GM18907 (cell line): ENCODE measurements around the gene SHH.

Experiments
- ATAC-seq: cut with Tn5 transposase; IDR thresholded peaks from one replicate; pipeline ENCODE4 v1.9.1; 2021; ENCODE audit warnings: mild to moderate bottlenecking, moderate library complexity; ENCODE audit not compliant: unreplicated experiment

Gene SHH

DNA sequence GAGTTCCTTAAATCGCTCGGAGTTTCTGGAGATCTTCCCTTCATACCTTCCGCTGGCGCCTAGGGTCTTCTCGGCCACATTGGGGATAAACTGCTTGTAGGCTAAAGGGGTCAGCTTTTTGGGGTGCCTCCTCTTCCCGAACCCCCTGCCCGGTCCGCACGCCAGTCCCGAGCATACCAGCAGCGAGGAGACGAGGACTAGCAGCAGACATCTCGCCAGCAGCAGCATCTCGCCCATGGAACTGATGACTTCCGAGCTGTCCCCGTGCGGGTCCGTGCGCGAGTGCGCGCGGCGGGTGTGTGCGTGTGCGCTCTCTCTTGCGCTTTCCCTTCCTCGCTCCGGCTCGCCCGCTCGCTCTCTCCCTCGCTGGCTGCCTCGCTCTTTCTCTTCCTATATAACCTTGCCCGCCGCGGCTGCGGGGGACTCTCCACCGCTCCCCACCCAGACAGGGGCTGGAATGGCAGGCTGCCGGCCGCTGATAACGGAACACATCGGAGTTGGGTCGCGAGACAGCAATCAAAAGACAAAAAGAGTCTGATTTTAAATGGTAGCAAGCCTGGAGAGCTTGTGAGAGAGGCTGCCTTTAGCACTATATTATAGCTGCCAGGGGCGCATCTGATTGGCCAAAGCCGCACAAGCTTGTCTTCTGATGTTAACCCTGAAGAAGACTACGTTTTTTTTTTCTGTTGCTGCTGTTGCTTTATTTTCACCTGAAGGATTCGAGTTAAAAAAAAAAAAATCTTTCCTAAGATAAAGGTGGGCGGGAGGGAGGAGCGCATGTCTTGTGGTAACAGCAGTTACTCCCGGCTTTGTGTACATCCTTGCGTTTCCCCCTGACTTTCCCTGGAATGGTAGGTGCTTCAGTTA is at the start of gene SHH:
SHH (minus strand) TSS at position 569 of the 867 bp plus-strand sequence; CDS start at position 228, 341 bp downstream.
- no peak for ATAC-seq

DNA sequence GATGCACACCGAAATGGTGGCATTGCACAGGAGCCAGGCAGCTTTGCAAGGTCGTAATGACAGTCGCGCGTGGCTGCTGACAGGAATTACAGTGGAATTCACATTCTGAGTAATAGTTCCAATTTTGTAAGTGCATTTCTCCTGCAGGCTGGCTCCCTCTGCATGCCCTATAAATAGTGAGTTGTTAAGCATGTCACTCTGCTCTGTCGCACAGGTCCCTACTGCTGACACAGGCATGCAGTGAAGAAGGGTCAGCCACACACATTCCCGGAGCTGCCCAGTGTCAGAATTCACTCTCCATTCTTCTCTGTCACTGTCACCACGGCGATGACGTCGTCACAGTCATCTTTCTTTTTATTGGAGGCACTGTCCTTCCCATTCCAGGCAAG is 49.2 kb upstream of the SHH start:
- ATAC-seq: no peak

DNA sequence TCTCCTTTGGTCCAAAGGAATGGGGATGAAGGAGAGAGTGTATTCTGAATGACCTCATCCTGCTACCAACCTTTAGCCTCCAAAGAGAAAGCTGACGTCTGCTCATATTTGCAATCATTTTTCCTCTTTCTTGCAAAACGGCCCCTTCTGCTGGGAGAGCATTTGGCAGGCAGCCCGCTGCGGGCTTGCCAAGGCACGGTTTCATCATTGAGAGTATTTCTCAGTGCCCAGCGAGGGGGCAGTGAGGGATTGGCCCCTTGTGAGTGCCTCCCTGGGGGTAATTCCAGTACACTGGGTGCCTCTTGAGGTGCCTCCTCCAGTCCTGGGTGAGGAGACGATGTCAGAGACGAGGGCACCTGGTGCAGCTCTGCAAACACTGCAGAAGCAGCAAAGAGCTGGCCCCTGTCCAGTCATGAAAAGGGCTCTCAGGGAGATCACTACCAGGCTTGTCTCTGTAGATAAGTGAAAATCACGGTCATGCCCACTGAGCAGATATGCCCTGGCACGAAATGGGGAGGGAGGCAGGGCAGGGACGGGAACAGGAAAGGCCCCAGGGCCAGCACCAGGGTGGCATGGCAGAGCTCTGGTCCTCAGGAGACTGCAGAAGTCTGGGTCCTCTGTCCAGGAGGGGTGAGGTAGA is 48.7 kb upstream of the SHH start:
- no peak for ATAC-seq

DNA sequence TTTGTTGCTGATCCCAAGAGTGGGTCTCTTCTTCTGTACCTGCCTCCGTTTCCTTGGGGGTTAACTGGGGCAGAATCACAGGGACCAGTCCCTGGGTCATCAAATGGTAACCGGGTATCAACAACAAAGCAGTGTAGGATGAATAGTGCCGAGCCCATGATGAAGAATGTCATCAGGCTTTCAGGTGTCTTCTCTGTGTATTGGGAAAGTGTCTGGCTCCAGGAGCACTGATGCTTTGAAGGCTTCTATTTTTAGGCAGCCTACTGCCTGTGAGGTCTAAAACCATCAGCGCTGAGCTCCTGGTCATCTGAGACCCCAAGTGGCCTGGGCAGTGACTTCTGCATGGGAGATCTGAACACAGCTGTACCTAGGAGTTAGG is 48.2 kb upstream of the SHH start:
- no peak for ATAC-seq

DNA sequence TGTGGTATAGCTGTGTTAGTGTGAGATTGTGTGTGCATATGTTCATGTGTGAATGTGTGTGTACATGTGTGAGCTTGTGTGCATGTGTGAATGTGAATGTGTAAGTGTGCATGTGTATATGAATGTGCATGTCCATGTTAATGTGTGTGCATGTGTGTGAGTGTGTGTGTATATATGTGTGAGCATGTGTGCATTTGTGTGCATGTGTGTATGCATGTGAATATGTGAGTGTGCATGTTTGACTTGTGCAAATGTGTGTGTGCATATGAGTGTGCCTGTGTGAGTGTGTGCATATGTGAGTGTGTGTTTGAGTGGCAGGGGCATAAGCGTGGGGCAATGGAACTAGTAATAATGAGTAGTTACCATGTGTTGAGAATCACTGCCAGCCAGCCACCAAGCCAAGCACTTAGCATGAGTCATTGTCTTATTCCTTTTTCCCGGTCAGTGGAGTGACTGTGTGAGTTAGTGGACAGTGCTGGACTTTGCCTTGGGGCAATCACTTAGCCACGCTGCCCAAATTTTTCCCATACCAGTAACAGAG is 46.3 kb upstream of the SHH start:
- ATAC-seq: no peak

DNA sequence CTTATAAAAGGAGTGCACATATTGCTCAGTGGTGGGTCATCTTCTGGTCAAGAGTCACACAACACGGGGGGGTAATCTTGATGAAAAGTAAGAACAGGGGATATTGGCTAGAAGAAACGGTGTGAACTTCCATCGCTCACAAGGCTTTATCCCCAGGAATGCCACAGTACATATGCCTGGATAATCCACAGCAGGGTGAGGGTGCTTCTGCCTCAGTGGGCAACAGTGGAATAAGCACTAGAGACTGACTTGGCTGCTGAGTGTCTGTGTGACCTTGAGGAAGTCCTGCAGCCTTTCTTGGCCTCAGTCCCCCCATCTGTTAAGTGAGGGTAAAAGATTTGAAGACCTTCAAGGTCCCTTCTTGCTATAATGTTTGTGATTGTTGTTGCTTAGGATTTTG is 44.9 kb upstream of the SHH start:
- ATAC-seq: no peak

DNA sequence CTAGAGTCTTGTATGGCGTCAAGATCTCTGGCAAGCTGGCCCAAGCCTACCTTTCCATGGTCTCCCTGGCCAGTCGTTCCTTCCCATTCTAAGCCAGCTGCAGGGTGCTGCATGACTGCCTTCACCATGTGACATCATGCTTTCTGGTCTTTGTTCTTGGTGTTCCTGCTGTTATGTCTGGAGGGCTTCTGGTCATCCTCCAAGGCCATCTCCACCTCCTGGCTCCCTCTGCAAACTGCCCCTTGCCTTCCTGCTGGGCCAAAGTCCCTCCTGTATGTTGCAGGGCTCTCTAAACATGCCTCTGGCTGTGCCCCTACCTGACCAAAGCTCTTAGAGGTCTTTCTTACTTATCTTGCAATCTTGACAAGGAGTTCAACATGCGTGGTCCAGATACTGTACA is 44.4 kb upstream of the SHH start:
- no peak for ATAC-seq

DNA sequence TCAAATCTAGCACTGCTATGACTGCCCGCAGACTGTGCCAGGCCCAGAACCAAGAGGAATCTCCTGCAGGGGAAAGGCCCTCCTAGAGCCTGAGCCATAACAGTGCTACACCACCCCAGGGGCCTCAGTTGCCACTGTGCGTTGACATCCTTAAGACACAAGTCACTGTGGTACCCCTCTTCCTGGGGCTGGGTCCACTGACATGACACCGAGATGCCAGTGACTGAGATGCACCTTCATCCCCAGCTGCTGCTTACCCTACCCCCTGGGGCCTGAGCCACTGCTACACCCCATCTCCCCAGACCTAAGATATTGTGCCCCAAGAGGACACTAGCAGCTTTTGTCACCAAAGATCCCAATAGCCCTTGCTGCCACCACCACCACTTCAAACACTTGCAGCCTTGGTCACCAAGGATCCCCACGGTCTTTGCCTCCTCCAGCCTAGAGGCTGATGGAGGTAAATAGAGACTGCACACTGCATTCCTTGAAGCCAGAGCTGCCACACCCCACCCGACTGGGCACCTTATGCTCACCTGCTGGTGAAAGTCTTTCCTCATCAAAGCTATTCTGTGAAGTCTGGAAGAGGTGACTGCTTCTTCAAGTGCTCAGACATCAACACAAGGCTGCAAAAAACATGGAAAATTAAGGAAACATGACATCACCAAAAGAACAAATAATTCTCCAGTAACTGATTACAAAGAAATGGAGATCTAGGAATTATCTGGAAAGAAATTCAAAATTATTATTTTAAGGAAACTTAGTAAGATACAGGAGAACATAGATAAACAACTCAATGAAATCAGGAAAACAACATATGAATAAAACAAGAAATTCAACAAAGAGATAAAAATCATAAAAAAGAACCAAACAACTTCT is 40.4 kb upstream of the SHH start:
- ATAC-seq: no peak

DNA sequence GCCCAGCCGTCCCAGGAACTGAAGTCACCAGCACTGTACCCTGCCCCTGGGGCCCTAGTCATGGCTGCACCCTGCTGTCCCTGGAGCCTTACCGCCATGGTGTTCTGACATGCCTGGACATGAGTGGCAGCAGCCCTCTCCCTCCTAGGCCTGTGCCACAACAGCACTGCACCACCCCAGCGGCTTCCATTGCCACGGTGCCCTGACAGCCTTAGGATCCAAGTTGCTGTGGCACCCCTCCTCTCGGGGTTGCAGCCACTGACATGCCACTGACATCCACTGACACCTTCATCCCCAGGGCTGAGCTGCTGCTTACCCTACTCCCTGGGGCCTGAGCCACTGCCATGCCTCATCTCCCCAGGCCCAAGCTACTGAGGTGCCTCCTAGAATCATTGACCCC is 39.6 kb upstream of the SHH start:
- ATAC-seq: no peak

DNA sequence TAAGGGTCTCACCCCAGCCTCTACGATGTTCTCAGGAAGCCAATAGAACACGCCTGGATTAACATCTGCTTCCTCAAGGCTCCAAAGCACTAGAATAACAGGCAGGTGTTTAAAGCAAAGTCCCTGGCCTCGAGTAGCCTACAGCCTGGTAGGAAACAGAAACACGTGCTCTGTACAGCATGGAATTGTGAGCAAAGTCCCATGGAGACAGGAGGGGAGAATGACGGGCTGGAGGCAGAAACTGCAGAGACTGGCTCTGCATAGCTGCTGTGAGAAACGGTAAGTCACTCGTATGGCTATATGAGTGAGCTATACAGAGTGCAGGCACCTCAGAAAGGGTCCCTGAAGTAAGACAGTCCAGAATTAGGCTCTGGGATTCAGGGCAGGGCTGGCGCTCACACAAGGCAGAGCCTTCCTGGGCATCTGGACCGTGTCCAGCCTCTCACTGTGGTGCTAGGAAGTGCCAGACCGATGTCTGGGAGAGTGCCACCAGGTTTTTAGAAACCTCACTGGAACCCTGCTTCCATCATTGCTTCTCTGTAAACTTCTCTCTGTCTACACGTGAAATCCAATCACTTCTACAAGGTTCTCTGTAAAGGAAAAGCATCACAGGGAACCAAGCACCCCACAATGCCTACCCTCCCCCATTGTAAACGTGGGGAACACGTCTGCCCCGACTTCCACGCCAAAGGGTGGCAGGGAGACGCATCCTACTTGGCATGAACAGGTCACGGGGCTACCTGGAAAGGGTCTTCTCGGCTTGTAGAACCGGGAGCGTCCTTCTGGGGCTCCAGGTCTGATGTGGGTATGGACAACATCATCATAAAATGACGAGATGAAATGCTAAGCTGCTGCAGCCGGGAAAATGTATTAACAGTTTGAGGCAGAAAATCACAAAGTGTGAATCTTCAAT is 38.8 kb upstream of the SHH start:
- ATAC-seq: no peak

DNA sequence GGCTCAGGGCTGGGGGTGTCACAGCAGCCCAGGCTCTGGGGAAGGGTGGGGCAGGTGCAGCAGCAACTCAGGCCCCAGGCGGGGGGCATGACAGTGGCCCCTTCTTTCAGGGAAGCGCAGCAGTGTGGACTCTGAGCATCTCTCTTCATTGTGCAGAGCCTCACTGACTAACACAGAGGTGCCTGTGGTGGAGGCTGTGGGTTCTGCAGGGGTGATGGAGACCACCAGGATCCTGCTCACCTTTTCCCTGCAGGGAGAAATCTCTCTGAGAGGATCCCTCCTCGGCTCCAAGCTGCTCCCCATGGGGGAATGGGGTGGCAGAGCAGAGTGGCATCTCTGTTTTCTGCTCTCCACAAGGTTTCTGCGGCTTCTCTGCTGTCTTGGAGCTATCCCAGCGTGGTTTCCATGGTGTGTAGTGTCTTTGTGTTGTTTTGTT is 37.8 kb upstream of the SHH start:
- no peak for ATAC-seq

DNA sequence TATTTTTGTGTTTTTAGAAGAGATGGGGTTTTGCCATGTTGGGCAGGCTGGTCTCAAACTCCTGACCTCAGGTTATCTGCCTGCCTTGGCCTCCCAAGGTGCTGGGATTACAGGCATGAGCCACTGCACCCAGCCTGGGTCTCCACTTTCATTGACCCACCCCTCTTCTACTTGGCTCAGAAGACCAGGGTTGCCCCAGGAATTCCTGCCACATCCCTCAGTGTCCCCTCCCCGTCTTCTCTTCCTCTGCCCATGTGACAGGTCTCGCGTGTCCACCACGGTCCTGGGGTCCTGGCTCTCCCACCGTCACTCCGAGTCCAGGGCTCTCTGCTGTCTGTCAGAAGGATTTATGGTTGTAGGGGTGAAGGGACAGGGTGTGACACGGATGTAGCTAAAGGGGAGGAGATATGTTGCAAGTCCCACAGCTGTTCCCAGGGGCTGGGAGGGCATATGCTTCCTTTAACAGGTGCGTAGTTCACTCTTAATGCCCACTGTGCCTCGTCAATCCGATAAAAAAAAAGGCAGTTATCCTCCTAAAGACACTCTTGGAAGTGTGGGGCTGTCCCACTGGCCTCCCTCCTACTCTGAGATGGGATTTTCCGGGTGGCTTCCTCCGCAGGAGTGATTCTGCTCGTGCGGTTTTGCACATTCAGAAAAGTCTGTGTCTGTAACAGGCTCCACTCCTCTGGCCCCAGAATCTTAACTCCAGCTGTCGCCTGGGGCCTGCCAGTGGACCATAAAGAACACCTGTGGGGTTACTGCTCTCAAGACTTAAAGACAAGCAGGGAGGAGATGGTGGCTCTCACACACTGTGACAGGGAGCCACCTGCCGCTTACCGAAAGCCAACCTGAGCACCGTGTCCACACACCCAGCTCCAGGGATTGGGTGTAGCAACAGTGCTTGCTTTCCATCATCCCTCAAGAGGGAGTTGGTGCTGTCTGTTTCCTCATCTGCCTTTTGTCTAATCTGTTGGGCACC is 36.7 kb upstream of the SHH start:
- no peak for ATAC-seq

DNA sequence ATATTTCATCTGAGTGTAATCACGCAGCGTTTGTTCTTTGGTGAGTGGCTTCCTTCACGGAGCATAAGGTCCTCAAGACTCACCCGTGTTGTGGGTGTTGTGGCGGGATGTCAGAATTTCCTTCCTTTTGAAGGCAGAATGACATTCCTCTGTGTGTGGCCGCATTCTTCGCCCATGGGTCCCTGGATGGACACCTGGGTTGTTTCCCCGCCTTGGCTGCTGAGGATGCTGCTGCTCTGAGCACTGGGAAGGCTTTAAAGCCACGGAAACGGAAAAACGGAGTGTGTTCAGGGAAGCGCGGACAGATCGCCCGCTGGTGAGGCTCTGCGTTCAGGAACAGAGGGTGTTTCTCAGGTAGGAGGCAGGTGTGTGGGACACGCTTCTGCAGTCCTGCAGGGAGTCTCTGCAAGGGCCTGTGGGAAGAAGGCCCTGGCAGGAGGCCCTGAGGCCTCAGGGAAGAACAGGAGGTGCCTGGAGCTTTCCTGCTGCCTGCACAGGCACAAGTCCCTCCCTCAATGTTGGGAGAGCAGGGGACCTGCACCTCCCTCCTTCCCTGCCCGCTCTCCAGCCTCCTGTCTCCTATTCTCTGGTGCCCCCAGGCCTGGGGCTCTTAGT is 35.7 kb upstream of the SHH start:
- ATAC-seq: no peak

DNA sequence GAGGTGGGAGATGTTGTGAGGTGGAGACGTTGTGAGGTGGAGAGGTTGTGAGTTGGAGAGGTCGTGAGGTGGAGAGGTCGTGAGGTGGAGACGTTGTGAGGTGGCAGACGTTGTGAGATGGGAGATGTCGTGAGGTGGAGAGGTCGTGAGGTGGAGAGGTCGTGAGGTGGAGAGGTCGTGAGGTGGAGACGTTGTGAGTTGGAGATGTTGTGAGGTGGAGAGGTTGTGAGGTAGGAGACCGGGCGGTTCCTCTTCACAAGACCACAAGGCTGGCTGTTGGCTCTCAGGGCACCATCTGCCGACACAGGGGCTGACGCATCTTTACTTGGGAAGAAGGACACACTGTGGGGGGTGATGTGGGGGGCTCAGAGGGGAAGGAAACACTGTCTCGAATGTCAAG is 34.7 kb upstream of the SHH start:
- no peak for ATAC-seq

DNA sequence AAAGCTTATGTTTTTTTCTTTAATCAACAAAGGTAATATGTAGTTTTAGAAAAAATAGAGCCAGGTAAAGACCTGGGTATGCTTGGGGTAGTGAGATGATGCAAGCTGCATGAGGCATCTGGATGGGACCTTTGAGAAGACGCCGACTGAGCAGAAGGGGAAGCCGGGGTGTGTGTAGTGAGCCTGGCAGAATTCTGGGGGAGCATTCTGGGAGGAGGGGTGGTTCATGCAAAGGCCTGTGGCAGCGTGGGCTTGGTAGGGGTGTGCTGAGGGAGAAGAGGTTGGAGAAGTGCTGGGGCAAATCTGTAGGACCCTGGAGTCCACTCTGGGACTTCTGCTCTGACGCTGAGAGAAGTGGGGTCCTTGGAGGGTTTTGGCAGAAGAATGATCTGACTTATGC is 33.9 kb upstream of the SHH start:
- ATAC-seq: no peak

DNA sequence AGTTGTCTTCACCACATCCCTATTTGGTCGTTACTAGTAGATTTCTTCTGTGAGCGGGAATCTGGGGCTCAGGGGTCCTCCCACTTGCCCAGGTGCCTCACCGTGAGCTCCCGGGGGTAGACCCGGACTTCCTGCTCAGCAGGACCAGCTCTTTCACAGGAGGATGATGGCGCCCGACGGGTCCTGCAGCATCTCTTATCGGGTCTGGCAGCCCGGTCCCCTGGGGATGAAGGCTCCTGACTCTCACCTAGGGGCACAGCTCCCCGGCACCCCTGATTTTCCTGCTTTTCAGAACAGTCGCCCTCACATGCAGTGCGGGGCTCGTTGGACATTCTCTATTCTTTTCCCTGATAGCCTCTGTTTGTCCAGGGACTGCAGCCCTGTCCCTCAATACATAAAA is 33.0 kb upstream of the SHH start:
- ATAC-seq: no peak

DNA sequence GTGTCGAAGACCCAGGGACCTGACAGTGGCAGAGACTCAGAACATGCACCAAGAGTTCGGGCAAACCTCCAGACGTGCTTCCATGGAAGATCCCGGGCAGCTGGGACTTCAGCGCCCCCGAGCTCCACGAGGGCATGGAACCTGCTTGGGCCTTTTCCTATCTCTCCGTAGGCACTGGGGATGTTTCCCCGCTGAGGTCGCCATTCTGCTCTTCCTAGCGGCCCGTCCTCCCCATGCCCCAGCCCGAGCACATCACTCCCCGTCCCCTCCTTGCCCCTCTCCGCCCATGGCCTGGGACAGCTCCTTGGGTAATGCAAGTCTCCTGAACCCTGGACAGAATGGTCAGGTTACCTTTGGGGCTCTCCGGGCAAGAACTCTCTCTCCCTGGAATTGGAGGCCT is 32.3 kb upstream of the SHH start:
- ATAC-seq: no peak

DNA sequence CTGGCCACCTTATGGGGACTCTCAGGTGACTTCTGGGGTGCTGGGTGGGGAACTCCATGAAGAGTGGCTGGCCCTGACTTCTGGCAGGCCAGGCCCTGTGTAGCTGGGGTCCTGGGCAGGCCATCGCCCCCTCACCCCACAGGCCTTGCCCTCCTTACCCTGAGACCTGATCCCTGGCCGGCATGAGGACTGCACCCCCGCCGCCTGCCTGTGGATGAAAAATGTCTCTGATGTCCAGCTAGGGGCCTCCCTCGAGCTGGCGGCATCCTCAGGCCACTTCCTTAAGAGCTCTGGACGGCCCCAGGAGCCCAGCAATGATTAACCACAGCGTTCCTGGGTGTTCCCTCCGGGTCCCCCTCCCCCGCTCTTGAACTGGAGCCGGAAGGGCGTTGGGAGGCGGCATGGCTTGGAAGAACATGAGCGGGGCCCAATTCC is 31.8 kb upstream of the SHH start:
- ATAC-seq: no peak
